IMR-90 (cell line): ENCODE results near the gene SERPINF2. TPM values are rescaled to one million over a fixed set of nuclear protein-coding genes. Genes with fewer than 3 reads are reported as not detected.

Source experiments
- ATAC-seq: fragments of 200-7000 bp; cut with Tn5 transposase; 2 replicates; pipeline ENCODE4 v1.9.1; 2020; ENCODE audit warnings: low read depth, mild to moderate bottlenecking, moderate library complexity
- BruUV-seq: library from RNA; stranded (reverse); fragments of 400-500 nt; replicated peaks from 2 replicates; lab custom pipeline; 2021; lab: Mats Ljungman, UMichigan
- CTCF ChIA-PET: fragments of 300-600 bp; formaldehyde crosslinking; extraction: SDS; loops from one replicate; lab custom pipeline; 2021; ENCODE audit warnings: antibody characterized with exemption; lab: Yijun Ruan, JAX
- POLR2A ChIA-PET: fragments of 300-600 bp; sonication (Branson Sonifier 250); formaldehyde crosslinking; loops from one replicate; lab custom pipeline; 2022; ENCODE audit warnings: antibody characterized with exemption; ENCODE audit not compliant: unreplicated experiment; lab: Charles Lee
- DNase-seq: peaks from one replicate; pipeline ENCODE4 v3.0.0; 2013
- H2AFZ ChIP-seq: replicated peaks from 2 replicates; pipeline ENCODE3; 2013; ENCODE audit warnings: low read length, mild to moderate bottlenecking; ENCODE audit not compliant: poor library complexity
- H2AK5ac ChIP-seq: 2 replicates; pipeline ENCODE4 v1.6.1; 2013; ENCODE audit warnings: low read depth, low read length, inconsistent platforms
- H2AK9ac ChIP-seq: replicated peaks from 2 replicates; pipeline ENCODE3; 2013; ENCODE audit warnings: mild to moderate bottlenecking, low read depth, low read length, moderate library complexity; ENCODE audit not compliant: poor library complexity
- H2BK120ac ChIP-seq: 2 replicates; pipeline ENCODE4 v1.6.1; 2013; ENCODE audit warnings: low read depth, low read length, inconsistent platforms
- H2BK15ac ChIP-seq: 3 replicates; pipeline ENCODE4 v1.6.1; 2013; ENCODE audit warnings: low read depth, low read length, inconsistent platforms
- H2BK20ac ChIP-seq: 2 replicates; pipeline ENCODE4 v1.6.1; 2013; ENCODE audit warnings: low read depth, mild to moderate bottlenecking, inconsistent platforms, low read length, moderate library complexity
- H2BK5ac ChIP-seq: 2 replicates; pipeline ENCODE4 v1.6.1; 2013; ENCODE audit warnings: mild to moderate bottlenecking, low read depth, low read length, inconsistent platforms; ENCODE audit not compliant: poor library complexity, severe bottlenecking
- H3K14ac ChIP-seq: replicated peaks from 2 replicates; pipeline ENCODE4 v1.6.1; 2013; ENCODE audit warnings: low read depth, low read length, inconsistent platforms
- H3K18ac ChIP-seq: 2 replicates; pipeline ENCODE4 v1.6.1; 2013; ENCODE audit warnings: low read depth, low read length, control low read depth
- H3K23ac ChIP-seq: 2 replicates; pipeline ENCODE4 v1.6.1; 2013; ENCODE audit warnings: low read depth, low read length, inconsistent platforms
- H3K27ac ChIP-seq: 2 replicates; pipeline ENCODE4 v1.5.1; 2013; ENCODE audit warnings: mild to moderate bottlenecking, control low read depth, low read length; ENCODE audit not compliant: insufficient read depth
- H3K27me3 ChIP-seq: 2 replicates; pipeline ENCODE4 v1.6.1; 2013; ENCODE audit warnings: low read length; ENCODE audit not compliant: control insufficient read depth, insufficient read depth
- H3K36me3 ChIP-seq: 2 replicates; pipeline ENCODE4 v1.6.1; 2013; ENCODE audit warnings: low read length, mixed read lengths; ENCODE audit not compliant: control insufficient read depth, insufficient read depth
- H3K4ac ChIP-seq: 2 replicates; pipeline ENCODE4 v1.6.1; 2013; ENCODE audit warnings: low read depth, low read length, inconsistent platforms
- H3K4me1 ChIP-seq: 2 replicates; pipeline ENCODE4 v1.6.1; 2013; ENCODE audit warnings: low read length, mixed read lengths; ENCODE audit not compliant: control insufficient read depth, insufficient read depth
- H3K4me2 ChIP-seq: 2 replicates; pipeline ENCODE4 v1.6.1; 2013; ENCODE audit warnings: low read depth, mild to moderate bottlenecking, control low read depth, low read length, moderate library complexity
- H3K4me3 ChIP-seq: 2 replicates; pipeline ENCODE4 v1.5.1; 2013; ENCODE audit warnings: low read depth, mild to moderate bottlenecking, control low read depth, low read length, moderate library complexity; ENCODE audit not compliant: insufficient read depth
- H3K56ac ChIP-seq: 2 replicates; pipeline ENCODE4 v1.6.1; 2013; ENCODE audit warnings: low read length, inconsistent platforms; ENCODE audit not compliant: insufficient read depth; ENCODE audit errors: extremely low read depth
- H3K79me1 ChIP-seq, 2 experiments: 2 replicates each; pipeline ENCODE4 v1.6.1; 2013; ENCODE audit warnings: low read length in 2 of 2, inconsistent platforms in 1 of 2, low read depth in 1 of 2
- H3K9ac ChIP-seq: 2 replicates; pipeline ENCODE4 v1.6.1; 2013; ENCODE audit warnings: low read depth, low read length, control low read depth
- H3K9me1 ChIP-seq: 2 replicates; pipeline ENCODE4 v1.6.1; 2013; ENCODE audit warnings: low read length, inconsistent platforms; ENCODE audit not compliant: insufficient read depth
- H3K9me3 ChIP-seq: 2 replicates; pipeline ENCODE4 v1.6.1; 2013; ENCODE audit warnings: low read length; ENCODE audit not compliant: control insufficient read depth, insufficient read depth
- H4K20me1 ChIP-seq: 2 replicates; pipeline ENCODE4 v1.6.1; 2013; ENCODE audit warnings: low read length, inconsistent platforms; ENCODE audit not compliant: insufficient read depth
- H4K5ac ChIP-seq: 2 replicates; pipeline ENCODE4 v1.6.1; 2013; ENCODE audit warnings: mild to moderate bottlenecking, low read depth, low read length, control low read depth
- H4K8ac ChIP-seq, 2 experiments: 2 replicates each; pipeline ENCODE4 v1.6.1; 2013; ENCODE audit warnings: low read depth in 2 of 2, low read length in 2 of 2, control low read depth in 1 of 2, inconsistent platforms in 1 of 2
- H4K91ac ChIP-seq: 2 replicates; pipeline ENCODE4 v1.6.1; 2013; ENCODE audit warnings: low read depth, low read length, inconsistent platforms; ENCODE audit not compliant: insufficient read depth
- BHLHE40 ChIP-seq: fragments of 150-350 bp; IDR thresholded peaks from 2 replicates; pipeline ENCODE4 v1.6.1; 2016; ENCODE audit warnings: mild to moderate bottlenecking, low read depth, low read length
- CEBPB ChIP-seq: IDR thresholded peaks from 2 replicates; pipeline ENCODE4 v1.6.1; 2012; ENCODE audit warnings: low read depth, low read length, improper control_type of control experiment
- CHD1 ChIP-seq: IDR thresholded peaks from 2 replicates; pipeline ENCODE4 v1.6.1; 2012; ENCODE audit warnings: low read depth, low read length, improper control_type of control experiment
- FOS ChIP-seq: fragments of 150-350 bp; IDR thresholded peaks from 2 replicates; pipeline ENCODE4 v1.6.1; 2016; ENCODE audit warnings: low read depth, low read length
- MAFK ChIP-seq: IDR thresholded peaks from 2 replicates; pipeline ENCODE4 v1.6.1; 2012; ENCODE audit warnings: low read depth, low read length, improper control_type of control experiment
- MAZ ChIP-seq: IDR thresholded peaks from 2 replicates; pipeline ENCODE4 v1.6.1; 2012; ENCODE audit warnings: low read depth, mild to moderate bottlenecking, low read length, improper control_type of control experiment, moderate library complexity, borderline replicate concordance
- MXI1 ChIP-seq: IDR thresholded peaks from 2 replicates; pipeline ENCODE4 v1.6.1; 2012; ENCODE audit warnings: low read depth, mild to moderate bottlenecking, low read length, moderate library complexity, borderline replicate concordance
- RCOR1 ChIP-seq: IDR thresholded peaks from 2 replicates; pipeline ENCODE4 v1.6.1; 2012; ENCODE audit warnings: mild to moderate bottlenecking, low read length, improper control_type of control experiment; ENCODE audit not compliant: insufficient replicate concordance
- SMC3 ChIP-seq: fragments of 150-350 bp; IDR thresholded peaks from 2 replicates; pipeline ENCODE4 v1.6.1; 2016; ENCODE audit warnings: low read depth, mild to moderate bottlenecking, antibody characterized with exemption, low read length, moderate library complexity
- WGBS, 2 experiments: methylation state at CpG; one replicate each; pipeline versions ENCODE4 v1.1.5 to v1.1.7; 2013; ENCODE audit warnings: missing lambda C conversion rate in 2 of 2; ENCODE audit not compliant: insufficient read length in 1 of 2; ENCODE audit errors: extremely low coverage in 2 of 2; 5-methylcytosine and 5-hydroxymethylcytosine counted together
- dilution Hi-C: fragments of 300-500 bp; cut with HindIII; formaldehyde crosslinking; loops from one replicate; pipeline ENCODE4 v1.14.3; 2018; ENCODE audit warnings: low sequenced_read_pairs; ENCODE audit not compliant: unreplicated experiment
- in situ Hi-C: fragments of 300-500 bp; cut with MboI; formaldehyde crosslinking; loops from 3 replicates; pipeline ENCODE4 v1.14.3; 2019; ENCODE audit warnings: low sequenced_read_pairs, inconsistent platforms, mixed read lengths
- intact Hi-C: fragments of 100-400 bp; cut with micrococcal nuclease; formaldehyde crosslinking; loops from 2 replicates; pipeline ENCODE4 v1.10.0; 2022
- polyA plus RNA-seq, 3 experiments: library from polyadenylated mRNA; depleted of rRNA; stranded (reverse); fragments of >200 nt; gene quantifications; 2 replicates each; pipeline ENCODE4 v1.2.3, GENCODE V29; 2012; ENCODE audit warnings: low replicate concordance in 1 of 3
- total RNA-seq: library from RNA; depleted of rRNA; stranded (reverse); fragments of >200 nt; gene quantifications from 2 replicates; pipeline ENCODE4 v1.2.3, GENCODE V29; 2012
- TF ChIP-seq, protein P1 (sequence below): fragments of 150-350 bp; IDR thresholded peaks from 2 replicates; pipeline ENCODE4 v1.6.1; 2017; ENCODE audit warnings: mild to moderate bottlenecking, antibody characterized with exemption, low read length, low read depth
- TF ChIP-seq, protein P2 (sequence below): fragments of 150-350 bp; IDR thresholded peaks from 2 replicates; pipeline ENCODE4 v1.6.1; 2016; ENCODE audit warnings: low read depth, mild to moderate bottlenecking, low read length, moderate library complexity, borderline replicate concordance

Gene SERPINF2
- total and polyA plus RNA-seq, 2 of the 4 experiments (the other 2 are of a cell fraction) = not detected

DNA sequence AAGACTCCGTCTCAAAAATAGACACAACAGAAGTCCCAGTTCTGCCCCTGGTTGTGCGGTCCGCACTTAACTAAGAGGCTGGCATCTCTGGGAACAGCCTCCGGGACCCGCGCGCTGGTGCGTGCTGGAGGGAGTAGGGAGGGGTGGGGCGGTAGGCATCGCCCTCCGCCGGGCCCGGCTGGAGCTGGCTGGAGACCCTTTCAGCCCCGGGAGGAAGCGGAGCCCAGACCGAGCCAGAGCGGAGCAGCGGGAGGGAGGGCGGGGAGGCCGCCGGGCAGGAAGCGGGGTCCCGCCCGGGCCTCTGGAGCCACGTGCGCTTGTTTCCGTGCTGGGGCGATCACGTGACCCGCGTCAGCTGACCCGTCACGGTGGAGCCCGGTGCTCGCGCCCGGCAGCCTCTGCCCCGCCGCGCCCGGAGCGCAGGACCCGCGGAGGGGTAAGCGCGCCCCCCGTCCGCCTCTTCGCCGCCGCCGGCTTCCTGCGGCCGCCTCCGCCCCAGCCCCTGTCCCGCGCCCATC, 18.3 kb upstream of the SERPINF2 start, which contains the start of gene WDR81:
TSS of gene WDR81 (plus strand) at position 354 of the 518 bp plus-strand sequence. CDS start 256 bp downstream, outside the sequence.
- WGBS, 2 experiments = 1% methylated on average over 28 of the region's 57 CpGs; no CpG with 5 or more reads in 1 of the 2 experiments
- Histone ChIP-seq H3K27ac (peak within 1 kb of the TSS; percentile 94), H2BK5ac (peak within 1 kb of the TSS; percentile 90), H4K91ac (peak within 1 kb of the TSS; percentile 51), H2AFZ (peak within 1 kb of the TSS; percentile 98), H4K5ac (peak within 1 kb of the TSS; percentile 88), H3K56ac (no peak within 1 kb of the TSS), H3K18ac (peak within 1 kb of the TSS; percentile 79; the same call in 1 of the 2 replicates), H3K36me3 (peaks cover 22% of the 10 kb centered on the region; the same call in 1 of the 2 replicates), H3K4me2 (peak within 1 kb of the TSS; percentile 91), H2BK120ac (peak within 1 kb of the TSS; percentile 73; the same call in 1 of the 2 replicates), H3K9me3 (no peaks in the 10 kb centered on the region), H4K20me1 (no peaks in the 10 kb centered on the region), H4K8ac (peak within 1 kb of the TSS; percentile 89 to 94), H2BK15ac (peak within 1 kb of the TSS; percentile 75; the same call in 1 of the 3 replicates), H3K27me3 (no peaks in the 10 kb centered on the region), H3K9ac (peak within 1 kb of the TSS; percentile 89), H3K4me1 (peaks cover 11% of the 10 kb centered on the region), H3K4me3 (peak within 1 kb of the TSS; percentile 70), H2AK5ac (peak within 1 kb of the TSS; percentile 91), H3K9me1 (peaks cover 11% of the 10 kb centered on the region), H3K23ac (peak within 1 kb of the TSS; percentile 74), H2AK9ac (peak within 1 kb of the TSS; percentile 98), H3K14ac (peak within 1 kb of the TSS; percentile 78), H3K4ac (peak within 1 kb of the TSS; percentile 87), H2BK20ac (peak within 1 kb of the TSS; percentile 30; the same call in 1 of the 2 replicates), H3K79me1 (peaks cover 10 to 19% of the 10 kb centered on the region in 2 experiments)
- intact Hi-C loops = no loop called here
- ATAC-seq (peak; percentile 78), DNase-seq (peak; percentile 79)
- ChIA-PET POLR2A (no interaction called here), CTCF (interaction anchor here (1.0 kb wide), 1 partner anchor 55 kb away, joined by 4 read pairs; no protein-coding TSS in a partner anchor)
- dilution Hi-C loops = no loop called here
- in situ Hi-C loops = loop anchor here (5.0 to 25.0 kb wide), 2 partner anchors 63 to 313 kb away; partner anchors contain the start of genes DPH1, OVCA2 and RTN4RL1
- TF ChIP-seq CEBPB = no peak
- peak; percentile 77 for TF ChIP-seq BHLHE40
- TF ChIP-seq FOS = peak; percentile 76
- TF ChIP-seq, protein P1, sequence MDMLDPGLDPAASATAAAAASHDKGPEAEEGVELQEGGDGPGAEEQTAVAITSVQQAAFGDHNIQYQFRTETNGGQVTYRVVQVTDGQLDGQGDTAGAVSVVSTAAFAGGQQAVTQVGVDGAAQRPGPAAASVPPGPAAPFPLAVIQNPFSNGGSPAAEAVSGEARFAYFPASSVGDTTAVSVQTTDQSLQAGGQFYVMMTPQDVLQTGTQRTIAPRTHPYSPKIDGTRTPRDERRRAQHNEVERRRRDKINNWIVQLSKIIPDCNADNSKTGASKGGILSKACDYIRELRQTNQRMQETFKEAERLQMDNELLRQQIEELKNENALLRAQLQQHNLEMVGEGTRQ = peak; percentile 99
- no peak for TF ChIP-seq MAFK
- TF ChIP-seq SMC3 = no peak
- peak; percentile 81; the same call in 1 of the 2 replicates for TF ChIP-seq MXI1
- TF ChIP-seq MAZ = peak; percentile 30; the same call in 1 of the 2 replicates
- no peak for TF ChIP-seq RCOR1
- TF ChIP-seq, protein P2, sequence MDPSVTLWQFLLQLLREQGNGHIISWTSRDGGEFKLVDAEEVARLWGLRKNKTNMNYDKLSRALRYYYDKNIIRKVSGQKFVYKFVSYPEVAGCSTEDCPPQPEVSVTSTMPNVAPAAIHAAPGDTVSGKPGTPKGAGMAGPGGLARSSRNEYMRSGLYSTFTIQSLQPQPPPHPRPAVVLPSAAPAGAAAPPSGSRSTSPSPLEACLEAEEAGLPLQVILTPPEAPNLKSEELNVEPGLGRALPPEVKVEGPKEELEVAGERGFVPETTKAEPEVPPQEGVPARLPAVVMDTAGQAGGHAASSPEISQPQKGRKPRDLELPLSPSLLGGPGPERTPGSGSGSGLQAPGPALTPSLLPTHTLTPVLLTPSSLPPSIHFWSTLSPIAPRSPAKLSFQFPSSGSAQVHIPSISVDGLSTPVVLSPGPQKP = no peak
- TF ChIP-seq CHD1 = no peak
- BruUV-seq = no TSS peak
